HepG2 (cell line): ENCODE measurements around the gene RRBP1. TPM values are rescaled to one million over a fixed set of nuclear protein-coding genes. Genes with fewer than 3 reads are reported as not detected.
A peak's percentile ranks its signal among the peaks of the same experiment; 100 is the strongest.

Experiments
- ADNP ChIP-seq: sonication (generic); formaldehyde crosslinking; IDR thresholded peaks from 2 replicates; pipeline ENCODE4 v1.4.0; 2020; ENCODE audit warnings: missing genetic modification reagents
- ATF4 ChIP-seq, 2 experiments: fragments of 450-650 bp in 1 of 2; sonication (generic) in 1 of 2; formaldehyde crosslinking; IDR thresholded peaks; 2 replicates each; pipeline versions ENCODE4 v1.5.0 to v1.8.0; 2020 to 2022; ENCODE audit warnings: mild to moderate bottlenecking in 1 of 2, missing genetic modification reagents in 1 of 2
- CBX1 ChIP-seq: IDR thresholded peaks from one replicate; pipeline ENCODE4 v1.6.1; 2016; ENCODE audit warnings: antibody characterized with exemption, low read depth
- CREB1 ChIP-seq, 2 experiments: fragments of 450-650 bp in 1 of 2; IDR thresholded peaks; 2 replicates each; pipeline ENCODE4 v1.6.1; 2016 to 2017; ENCODE audit warnings: control low read depth in 1 of 2, mild to moderate bottlenecking in 1 of 2, missing compliant biosample characterization in 1 of 2, missing genetic modification characterization in 1 of 2
- DNMT1 ChIP-seq: sonication (generic); formaldehyde crosslinking; IDR thresholded peaks from 2 replicates; pipeline ENCODE4 v1.5.1; 2020; ENCODE audit warnings: mild to moderate bottlenecking, missing genetic modification reagents
- EHMT2 ChIP-seq: fragments of 200-600 bp; sonication (generic); IDR thresholded peaks from 2 replicates; pipeline ENCODE4 v1.7.0; 2017; ENCODE audit warnings: antibody characterized with exemption, low read depth, low read length, borderline replicate concordance
- FOXC1 ChIP-seq: sonication (generic); formaldehyde crosslinking; IDR thresholded peaks from 2 replicates; pipeline ENCODE4 v1.8.0; 2022; ENCODE audit warnings: mild to moderate bottlenecking, missing genetic modification reagents, borderline replicate concordance
- IKZF4 ChIP-seq: sonication (generic); formaldehyde crosslinking; IDR thresholded peaks from 2 replicates; pipeline ENCODE4 v1.5.1; 2020; ENCODE audit warnings: borderline replicate concordance, mild to moderate bottlenecking, low read depth, missing genetic modification reagents; ENCODE audit errors: not compliant biosample characterization
- KDM3A ChIP-seq: IDR thresholded peaks from 2 replicates; pipeline ENCODE4 v1.6.1; 2018; ENCODE audit warnings: low read depth, missing compliant biosample characterization
- MEIS1 ChIP-seq: sonication (generic); formaldehyde crosslinking; IDR thresholded peaks from 2 replicates; pipeline ENCODE4 v1.9.0; 2021; ENCODE audit warnings: mild to moderate bottlenecking, missing genetic modification reagents, moderate library complexity, borderline replicate concordance
- MXD3 ChIP-seq: IDR thresholded peaks from 2 replicates; pipeline ENCODE4 v1.6.1; 2016; ENCODE audit warnings: mild to moderate bottlenecking, missing biosample characterization, missing genetic modification reagents
- PAWR ChIP-seq: sonication (generic); formaldehyde crosslinking; IDR thresholded peaks from 2 replicates; pipeline ENCODE4 v1.4.0; 2020; ENCODE audit warnings: missing genetic modification reagents, mild to moderate bottlenecking, borderline replicate concordance
- RARA ChIP-seq: IDR thresholded peaks from 2 replicates; pipeline ENCODE4 v1.6.1; 2016; ENCODE audit warnings: missing genetic modification reagents, missing compliant biosample characterization
- REL ChIP-seq: sonication (generic); formaldehyde crosslinking; conservative IDR thresholded peaks from 2 replicates; pipeline ENCODE4 v1.8.0; 2022; ENCODE audit warnings: mild to moderate bottlenecking, missing genetic modification reagents, moderate library complexity
- REPIN1 ChIP-seq: sonication (generic); formaldehyde crosslinking; IDR thresholded peaks from 2 replicates; pipeline ENCODE4 v1.8.0; 2022; ENCODE audit warnings: missing genetic modification reagents, low read depth, mild to moderate bottlenecking, borderline replicate concordance
- RFXAP ChIP-seq: sonication (generic); formaldehyde crosslinking; IDR thresholded peaks from 2 replicates; pipeline ENCODE4 v1.4.0; 2020; ENCODE audit warnings: missing genetic modification reagents, borderline replicate concordance
- SAP130 ChIP-seq: IDR thresholded peaks from 2 replicates; pipeline ENCODE4 v1.6.1; 2016; ENCODE audit warnings: low read depth
- SIN3B ChIP-seq: fragments of 150-350 bp; IDR thresholded peaks from 2 replicates; pipeline ENCODE4 v1.6.1; 2014; ENCODE audit warnings: low read length
- SP1 ChIP-seq, 2 experiments: fragments of 450-650 bp in 1 of 2; sonication (generic) in 1 of 2; formaldehyde crosslinking in 1 of 2; IDR thresholded peaks; 2 replicates each; pipeline versions ENCODE4 v1.4.0 to v1.6.1; 2016 to 2020; ENCODE audit warnings: missing genetic modification reagents in 1 of 2
- SPEN ChIP-seq: sonication (generic); formaldehyde crosslinking; IDR thresholded peaks from 2 replicates; pipeline ENCODE4 v1.5.1; 2020; ENCODE audit warnings: low read depth, mild to moderate bottlenecking, missing genetic modification reagents
- SUZ12 ChIP-seq: fragments of 150-350 bp; IDR thresholded peaks from 2 replicates; pipeline ENCODE4 v1.6.1; 2014; ENCODE audit warnings: low read depth, low read length
- THAP11 ChIP-seq: IDR thresholded peaks from 2 replicates; pipeline ENCODE4 v1.6.1; 2016; ENCODE audit warnings: missing biosample characterization, missing genetic modification reagents
- ZKSCAN1 ChIP-seq: fragments of 150-350 bp; IDR thresholded peaks from 2 replicates; pipeline ENCODE4 v1.6.1; 2014; ENCODE audit warnings: low read length
- ZNF484 ChIP-seq: sonication (generic); formaldehyde crosslinking; IDR thresholded peaks from 2 replicates; pipeline ENCODE4 v1.5.1; 2020; ENCODE audit warnings: mild to moderate bottlenecking, low read depth, missing genetic modification reagents, borderline replicate concordance
- ZNF512 ChIP-seq: sonication (generic); formaldehyde crosslinking; IDR thresholded peaks from 2 replicates; pipeline ENCODE4 v1.4.0; 2020; ENCODE audit warnings: mild to moderate bottlenecking, missing genetic modification reagents
- ZNF589 ChIP-seq: sonication (generic); formaldehyde crosslinking; conservative IDR thresholded peaks from 2 replicates; pipeline ENCODE4 v1.8.0; 2022; ENCODE audit warnings: mild to moderate bottlenecking, moderate library complexity, missing genetic modification reagents
- ZNF703 ChIP-seq: sonication (generic); formaldehyde crosslinking; IDR thresholded peaks from 2 replicates; pipeline ENCODE4 v1.5.1; 2020; ENCODE audit warnings: missing genetic modification reagents, mild to moderate bottlenecking, moderate library complexity, borderline replicate concordance
- ZNF780A ChIP-seq: sonication (generic); formaldehyde crosslinking; IDR thresholded peaks from 2 replicates; pipeline ENCODE4 v1.8.0; 2022; ENCODE audit warnings: mild to moderate bottlenecking, missing genetic modification reagents, moderate library complexity
- polyA plus RNA-seq, 8 experiments: library from polyadenylated mRNA; depleted of rRNA in 3 of 8; stranded (reverse) in 7 of 8; unstranded in 1 of 8; fragments of >200 nt; fragmentation: Illumina TruSeq in 4 of 8; extraction: Trizol in 4 of 8; gene quantifications; 2 replicates each; pipeline versions ENCODE4 v1.2.1 to v1.2.3, GENCODE V29; 2011 to 2016; ENCODE audit warnings: low read depth in 4 of 8, missing spikeins in 1 of 8, mixed read lengths in 1 of 8; ENCODE audit not compliant: insufficient read depth in 1 of 8
- total RNA-seq, 5 experiments: library from RNA; depleted of rRNA; stranded (reverse); fragments of >200 nt; fragmentation: Illumina TruSeq; extraction: Trizol; gene quantifications; 2 replicates each; pipeline ENCODE4 v1.2.3, GENCODE V29; 2016; ENCODE audit warnings: low read depth in 1 of 5

The RRBP1 gene
- total and polyA plus RNA-seq, 2 of the 13 experiments (the other 11 are each of a cell fraction or from before 2014, with no cell fraction given) = 150 to 222 TPM

- TF ChIP-seq REPIN1 (CRISPR knock-in tag) = 0 out of 2 replicates have a peak, but pooled peaks have one; percentile 20
- TF ChIP-seq IKZF4 (CRISPR knock-in tag) = no peak
- TF ChIP-seq KDM3A (CRISPR knock-in tag) = no peak
- TF ChIP-seq SIN3B = 0 out of 2 replicates have a peak, but pooled peaks have one; percentile 14
- TF ChIP-seq ZKSCAN1 = no peak
- TF ChIP-seq SUZ12 = no peak
- no peak for TF ChIP-seq ZNF484 (CRISPR knock-in tag)
- 0 out of 2 replicates have a peak, but pooled peaks have one; percentile 34 for TF ChIP-seq RFXAP (CRISPR knock-in tag)
- 0 out of 2 replicates have a peak, but pooled peaks have one; percentile 21 for TF ChIP-seq ADNP (CRISPR knock-in tag)
- no peak for TF ChIP-seq ZNF589
- TF ChIP-seq EHMT2 = no peak
- TF ChIP-seq SP1 (IDR thresholded peaks at IDR 0.05) = no peak
- TF ChIP-seq SP1 (CRISPR knock-in tag; IDR thresholded peaks at IDR 0.05) = peak; percentile 48
- TF ChIP-seq ZNF780A (CRISPR knock-in tag) = no peak
- TF ChIP-seq CBX1 = no peak
- no peak for TF ChIP-seq ATF4 (CRISPR knock-in tag; IDR thresholded peaks at IDR 0.05)
- no peak for TF ChIP-seq DNMT1 (CRISPR knock-in tag)
- TF ChIP-seq MEIS1 (CRISPR knock-in tag) = no peak; the same call in 1 of the 2 replicates
- TF ChIP-seq ZNF703 = no peak
- peak; percentile 64 for TF ChIP-seq SAP130
- no peak for TF ChIP-seq FOXC1 (CRISPR knock-in tag)
- peak; percentile 11; the same call in 1 of the 2 replicates for TF ChIP-seq RARA (CRISPR knock-in tag)
- no peak for TF ChIP-seq CREB1 (IDR thresholded peaks at IDR 0.05)
- TF ChIP-seq CREB1 (CRISPR knock-in tag; IDR thresholded peaks at IDR 0.05) = no peak
- peak; percentile 29; the same call in 1 of the 2 replicates for TF ChIP-seq MXD3
- TF ChIP-seq ZNF512 = no peak
- TF ChIP-seq REL (CRISPR knock-in tag) = no peak
- TF ChIP-seq SPEN (CRISPR knock-in tag) = no peak
- no peak for TF ChIP-seq PAWR (CRISPR knock-in tag)
- 0 out of 2 replicates have a peak, but pooled peaks have one; percentile 47 for TF ChIP-seq THAP11 (CRISPR knock-in tag)
These were observed 961 bp downstream of the RRBP1 start (continued) for GRCh38 chr20:17680836-17681725.
